OCI-LY3 (cell line): Measurements from ENCODE around the gene RPL21.

ENCODE experiments used
- EZH2phosphoT487 ChIP-seq: fragments of 200-600 bp; shearing (Covaris generic); IDR thresholded peaks from 2 replicates; pipeline ENCODE4 v1.6.1; 2018; ENCODE audit warnings: antibody characterized with exemption, mixed run types, low read depth
- TF ChIP-seq, protein P1 (sequence below): fragments of 200-600, 300-600 bp; sonication (generic); IDR thresholded peaks from 2 replicates; pipeline ENCODE4 v1.5.1; 2014; ENCODE audit warnings: antibody characterized with exemption, low read length, low read depth

DNA sequence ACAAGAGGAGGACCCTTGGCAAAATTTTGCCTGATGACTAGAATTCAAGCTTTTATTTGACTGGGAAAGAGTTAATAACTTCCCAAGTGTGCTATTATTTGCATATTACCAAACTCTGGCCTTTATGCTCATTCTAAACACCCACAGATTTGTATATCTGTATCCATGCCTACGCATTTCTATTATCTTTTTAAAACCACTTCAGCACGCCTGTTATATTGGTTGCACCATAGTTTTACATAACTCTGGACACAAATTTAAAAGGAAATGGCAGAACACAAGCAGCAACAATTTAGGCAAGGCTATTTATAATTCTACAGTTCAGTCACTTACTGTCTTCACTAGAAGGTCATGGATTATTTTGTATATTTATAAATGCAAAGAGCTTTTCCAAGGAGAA, 15.6 kb downstream of the RPL21 start:
- TF ChIP-seq, protein P1, sequence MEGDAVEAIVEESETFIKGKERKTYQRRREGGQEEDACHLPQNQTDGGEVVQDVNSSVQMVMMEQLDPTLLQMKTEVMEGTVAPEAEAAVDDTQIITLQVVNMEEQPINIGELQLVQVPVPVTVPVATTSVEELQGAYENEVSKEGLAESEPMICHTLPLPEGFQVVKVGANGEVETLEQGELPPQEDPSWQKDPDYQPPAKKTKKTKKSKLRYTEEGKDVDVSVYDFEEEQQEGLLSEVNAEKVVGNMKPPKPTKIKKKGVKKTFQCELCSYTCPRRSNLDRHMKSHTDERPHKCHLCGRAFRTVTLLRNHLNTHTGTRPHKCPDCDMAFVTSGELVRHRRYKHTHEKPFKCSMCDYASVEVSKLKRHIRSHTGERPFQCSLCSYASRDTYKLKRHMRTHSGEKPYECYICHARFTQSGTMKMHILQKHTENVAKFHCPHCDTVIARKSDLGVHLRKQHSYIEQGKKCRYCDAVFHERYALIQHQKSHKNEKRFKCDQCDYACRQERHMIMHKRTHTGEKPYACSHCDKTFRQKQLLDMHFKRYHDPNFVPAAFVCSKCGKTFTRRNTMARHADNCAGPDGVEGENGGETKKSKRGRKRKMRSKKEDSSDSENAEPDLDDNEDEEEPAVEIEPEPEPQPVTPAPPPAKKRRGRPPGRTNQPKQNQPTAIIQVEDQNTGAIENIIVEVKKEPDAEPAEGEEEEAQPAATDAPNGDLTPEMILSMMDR: no peak
- no peak for TF ChIP-seq EZH2phosphoT487
